ENCODE results near the gene KLF18.

GRCh38 chr1:44147582-44147981 is 6.2 kb upstream of the KLF18 start:
- TF ChIP-seq, protein P1, sequence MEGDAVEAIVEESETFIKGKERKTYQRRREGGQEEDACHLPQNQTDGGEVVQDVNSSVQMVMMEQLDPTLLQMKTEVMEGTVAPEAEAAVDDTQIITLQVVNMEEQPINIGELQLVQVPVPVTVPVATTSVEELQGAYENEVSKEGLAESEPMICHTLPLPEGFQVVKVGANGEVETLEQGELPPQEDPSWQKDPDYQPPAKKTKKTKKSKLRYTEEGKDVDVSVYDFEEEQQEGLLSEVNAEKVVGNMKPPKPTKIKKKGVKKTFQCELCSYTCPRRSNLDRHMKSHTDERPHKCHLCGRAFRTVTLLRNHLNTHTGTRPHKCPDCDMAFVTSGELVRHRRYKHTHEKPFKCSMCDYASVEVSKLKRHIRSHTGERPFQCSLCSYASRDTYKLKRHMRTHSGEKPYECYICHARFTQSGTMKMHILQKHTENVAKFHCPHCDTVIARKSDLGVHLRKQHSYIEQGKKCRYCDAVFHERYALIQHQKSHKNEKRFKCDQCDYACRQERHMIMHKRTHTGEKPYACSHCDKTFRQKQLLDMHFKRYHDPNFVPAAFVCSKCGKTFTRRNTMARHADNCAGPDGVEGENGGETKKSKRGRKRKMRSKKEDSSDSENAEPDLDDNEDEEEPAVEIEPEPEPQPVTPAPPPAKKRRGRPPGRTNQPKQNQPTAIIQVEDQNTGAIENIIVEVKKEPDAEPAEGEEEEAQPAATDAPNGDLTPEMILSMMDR (conservative IDR thresholded peaks at IDR 0.05 in 1 of 2, IDR thresholded peaks at IDR 0.05 in 1 of 2; ENCODE audit: extremely low read depth in 1 of 2, insufficient read depth in 1 of 2, low read depth in 1 of 2, low read length in 2 of 2), result no peak
- TF ChIP-seq EZH2 (IDR thresholded peaks at IDR 0.05; ENCODE audit: borderline replicate concordance, low read length), result no peak

All from mammary epithelial cell (primary cell).